ENCODE results near the gene VIL1. TPM values are rescaled to one million over a fixed set of nuclear protein-coding genes. Genes with fewer than 3 reads are reported as not detected.

Gene VIL1
- total RNA-seq, 6 donors from 2014 or later: 0.29 to 0.76 (median 0.40) TPM; not detected in 3

- no peaks in the 10 kb centered on the region for H3K9me3 ChIP-seq
- TF ChIP-seq POLR2A (IDR thresholded peaks at IDR 0.05): peak in 1 of 4 donors; percentile 41
- TF ChIP-seq EP300 (IDR thresholded peaks at IDR 0.05): no peak
- TF ChIP-seq CTCF (IDR thresholded peaks at IDR 0.05): no peak
- TF ChIP-seq POLR2AphosphoS5 (IDR thresholded peaks at IDR 0.05): peak in 1 of 2 donors; percentile 35
- H3K27ac ChIP-seq: peak overlapping the region; percentile 80 to 93 (median 88)
- DNase-seq: peak; percentile 34
- peaks cover 21 to 43% (median 35%) of the 10 kb centered on the region in 4 donors for H3K36me3 ChIP-seq
- ATAC-seq (ENCODE audit: low FRiP score in 2 of 2): peak in 1 of 2 donors; percentile 3
- H3K4me3 ChIP-seq: peak overlapping the region in 3 of 4 donors; percentile 34 to 56 (median 53)
- no peaks in the 10 kb centered on the region for H3K27me3 ChIP-seq
- peaks cover 48 to 70% (median 59%) of the 10 kb centered on the region in 4 donors for H3K4me1 ChIP-seq
- WGBS, 2 donors: 0 to 6% methylated on average over 4 to 9 of the region's 15 CpGs
These were observed 13.1 kb upstream of the VIL1 start for GRCh38 chr2:218405746-218406208.

GRCh38 chr2:218406209-218406948 lies 12.5 kb upstream of the VIL1 start:
- ATAC-seq (ENCODE audit: low FRiP score in 2 of 2) (peak; percentile 94 to 95), DNase-seq (peak; percentile 98 to 100)
- Histone ChIP-seq H3K27ac (peak overlapping the region; percentile 80 to 93 (median 88)), H3K9me3 (no peaks in the 10 kb centered on the region), H3K4me1 (peaks cover 42 to 65% (median 55%) of the 10 kb centered on the region in 4 donors), H3K4me3 (peak overlapping the region in 3 of 4 donors; percentile 34 to 56 (median 53)), H3K36me3 (peaks cover 21 to 40% (median 35%) of the 10 kb centered on the region in 4 donors), H3K27me3 (no peaks in the 10 kb centered on the region)
- peak; percentile 65 to 73 for TF ChIP-seq POLR2AphosphoS5 (IDR thresholded peaks at IDR 0.05)
- TF ChIP-seq EP300 (IDR thresholded peaks at IDR 0.05): no peak
- TF ChIP-seq POLR2A (IDR thresholded peaks at IDR 0.05): peak in 1 of 4 donors; percentile 46
- peak; percentile 74 to 91 (median 84) for TF ChIP-seq CTCF (IDR thresholded peaks at IDR 0.05)
- WGBS, 2 donors: 0% methylated on average over 4 to 36 of the region's 56 CpGs

GRCh38 chr2:218406949-218407618 lies 11.8 kb upstream of the VIL1 start:
- TF ChIP-seq EP300 (IDR thresholded peaks at IDR 0.05) (no peak), POLR2AphosphoS5 (IDR thresholded peaks at IDR 0.05) (peak; percentile 41 to 58)
- ATAC-seq (ENCODE audit: low FRiP score in 2 of 2) (peak; percentile 21 to 46), DNase-seq (peak in 1 of 2 donors; percentile 70)
- H3K27me3 ChIP-seq: no peaks in the 10 kb centered on the region
- peak overlapping the region in 3 of 4 donors; percentile 34 to 56 (median 53) for H3K4me3 ChIP-seq
- no peaks in the 10 kb centered on the region for H3K9me3 ChIP-seq
- 4 to 6% methylated on average over 10 to 13 of the region's 13 CpGs for WGBS, 2 donors
- peaks cover 35 to 58% (median 48%) of the 10 kb centered on the region in 4 donors for H3K4me1 ChIP-seq
- peaks cover 21 to 33% (median 30%) of the 10 kb centered on the region in 4 donors for H3K36me3 ChIP-seq
- H3K27ac ChIP-seq: peak overlapping the region; percentile 80 to 88 (median 86)

- Histone ChIP-seq H3K27me3 (no peaks in the 10 kb centered on the region), H3K27ac (peak overlapping the region in 2 of 4 donors; percentile 84 to 88), H3K9me3 (no peaks in the 10 kb centered on the region), H3K36me3 (peaks cover 17 to 27% (median 23%) of the 10 kb centered on the region in 4 donors), H3K4me1 (peaks cover 29 to 52% (median 41%) of the 10 kb centered on the region in 4 donors), H3K4me3 (no peak overlapping the region)
- 89% methylated on average over 8 of the region's 8 CpGs for WGBS, 2 donors
- DNase-seq (no peak), ATAC-seq (ENCODE audit: low FRiP score in 2 of 2) (no peak)
- TF ChIP-seq CTCF (IDR thresholded peaks at IDR 0.05): no peak
- TF ChIP-seq POLR2AphosphoS5 (IDR thresholded peaks at IDR 0.05): no peak
- no peak for TF ChIP-seq EP300 (IDR thresholded peaks at IDR 0.05)
- no peak for TF ChIP-seq POLR2A (IDR thresholded peaks at IDR 0.05)
These were observed 11.2 kb upstream of the VIL1 start for GRCh38 chr2:218407717-218408116.

GRCh38 chr2:218418321-218418716 lies 604 bp upstream of the VIL1 start:
- H3K4me3 ChIP-seq: no peak overlapping the region
- no peaks in the 10 kb centered on the region for H3K4me1 ChIP-seq
- no peaks in the 10 kb centered on the region for H3K36me3 ChIP-seq
- ATAC-seq (ENCODE audit: low FRiP score in 2 of 2) (no peak), DNase-seq (no peak)
- H3K9me3 ChIP-seq: no peaks in the 10 kb centered on the region
- H3K27me3 ChIP-seq: no peaks in the 10 kb centered on the region
- WGBS, 2 donors: 60 to 85% methylated on average over 1 to 3 of the region's 5 CpGs
- H3K27ac ChIP-seq: no peak overlapping the region
- TF ChIP-seq POLR2A (IDR thresholded peaks at IDR 0.05): no peak
- TF ChIP-seq POLR2AphosphoS5 (IDR thresholded peaks at IDR 0.05): no peak
